Kidney (tissue), 14 donors: Measurements from ENCODE around the gene NFILZ. TPM values are rescaled to one million over a fixed set of nuclear protein-coding genes. Genes with fewer than 3 reads are reported as not detected.

ENCODE experiments used
- DNase-seq, 5 donors: peaks; one replicate each; pipeline ENCODE4 v3.0.0-alpha.2; 2013 to 2020
- FAIRE-seq: peaks from 2 replicates; lab custom pipeline; 2012; peaks lifted over from hg19 to GRCh38; lab: Jason Lieb, UNC
- H3K27ac ChIP-seq, 2 donors: one replicate each; pipeline ENCODE4 v1.7.0; 2013; ENCODE audit warnings: low read depth in 2 of 2, low read length in 2 of 2, inconsistent platforms in 1 of 2
- H3K27me3 ChIP-seq: one replicate; pipeline ENCODE4 v1.7.1; 2013; ENCODE audit warnings: low read length, inconsistent platforms; ENCODE audit not compliant: control insufficient read depth, insufficient read depth
- H3K36me3 ChIP-seq, 3 donors: one replicate each; pipeline versions ENCODE4 v1.7.0 to v1.7.1; 2013; ENCODE audit warnings: low read length in 3 of 3, control low read depth in 1 of 3, inconsistent platforms in 1 of 3; ENCODE audit not compliant: insufficient read depth in 3 of 3, control insufficient read depth in 2 of 3
- H3K4me1 ChIP-seq, 3 donors: one replicate each; pipeline versions ENCODE4 v1.7.0 to v1.7.1; 2013; ENCODE audit warnings: low read length in 3 of 3, inconsistent platforms in 1 of 3, low read depth in 1 of 3; ENCODE audit not compliant: control insufficient read depth in 2 of 3, insufficient read depth in 2 of 3
- H3K4me3 ChIP-seq, 3 donors: one replicate each; pipeline versions ENCODE4 v1.7.0 to v1.8.1; 2013; ENCODE audit warnings: low read length in 3 of 3, control low read depth in 1 of 3, inconsistent platforms in 1 of 3
- H3K9ac ChIP-seq, 3 donors: one replicate each; pipeline versions ENCODE4 v1.7.0 to v1.7.1; 2013; ENCODE audit warnings: low read length in 3 of 3, control low read depth in 1 of 3, inconsistent platforms in 1 of 3
- H3K9me3 ChIP-seq, 3 donors: one replicate each; pipeline versions ENCODE4 v1.7.0 to v1.7.1; 2013; ENCODE audit warnings: low read length in 3 of 3, control low read depth in 1 of 3, inconsistent platforms in 1 of 3; ENCODE audit not compliant: control insufficient read depth in 2 of 3, insufficient read depth in 1 of 3
- intact Hi-C: fragments of 100-400 bp; cut with DNase I; formaldehyde crosslinking; loops from one replicate; pipeline ENCODE4 v1.11.1; 2022
- polyA plus RNA-seq: library from polyadenylated mRNA; stranded (reverse); fragments of 350-450 nt; fragmentation: Illumina TruSeq; extraction: RNeasy Lipid Tissue Mini Kit (QIAGEN cat#74804); gene quantifications from one replicate; pipeline ENCODE4 v1.2.3, GENCODE V29; 2014; ENCODE audit warnings: low read depth, low replicate concordance; ENCODE audit not compliant: insufficient read depth
- total RNA-seq: library from RNA; stranded (reverse); fragmentation: NEBNext Ultra II Directional; extraction: Animal tissue kit (Norgen Biotek cat#: 25700); gene quantifications from one replicate; pipeline ENCODE4 v1.2.1, GENCODE V29; 2021
- TF ChIP-seq, protein P1 (sequence below): IDR thresholded peaks from 3 replicates; pipeline ENCODE4 v1.5.1; 2012; ENCODE audit warnings: mild to moderate bottlenecking, moderate library complexity, borderline replicate concordance; ENCODE audit not compliant: insufficient read depth; ENCODE audit errors: extremely low read depth
- donor health status: control.
- donor health status: control.
- donor health status: control.
- donor health status: control.
- donor health status: control.
- donor health status: DM: yes; HTN: yes; CAD: no.
- donor health status: Normal renal cell carcinoma (clear cell type).

NFILZ gene
- total and polyA plus RNA-seq, 2 donors from 2014 or later: not detected

DNA sequence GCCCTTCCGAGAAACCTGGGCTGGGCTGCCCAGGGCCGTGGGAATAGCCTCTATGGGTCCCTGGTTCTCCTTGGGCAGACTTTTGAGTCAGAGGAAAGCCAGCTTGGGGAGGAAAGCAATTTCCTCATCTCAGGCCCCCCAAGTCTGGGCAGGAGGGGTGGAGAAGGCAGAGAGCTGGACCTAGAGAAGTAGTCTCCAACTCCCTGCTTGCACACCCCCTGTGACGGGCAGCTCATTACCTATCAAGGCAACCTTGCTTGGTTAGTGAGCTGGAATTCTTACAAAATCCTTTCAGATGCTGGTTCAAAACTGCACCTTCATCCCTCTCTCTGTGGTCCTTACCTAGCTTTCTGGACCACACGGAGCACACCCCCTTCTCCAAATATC is 34.2 kb downstream of the NFILZ start:
- intact Hi-C loops: no loop called here
- H3K27me3 ChIP-seq: no peaks in the 10 kb centered on the region
- no peaks in the 10 kb centered on the region for H3K36me3 ChIP-seq
- no peaks in the 10 kb centered on the region for H3K4me1 ChIP-seq
- no peak overlapping the region for H3K9ac ChIP-seq
- no peaks in the 10 kb centered on the region for H3K9me3 ChIP-seq
- no peak overlapping the region for H3K4me3 ChIP-seq
- no peak for DNase-seq
- no peak for FAIRE-seq
- H3K27ac ChIP-seq: no peak overlapping the region
- TF ChIP-seq, protein P1, sequence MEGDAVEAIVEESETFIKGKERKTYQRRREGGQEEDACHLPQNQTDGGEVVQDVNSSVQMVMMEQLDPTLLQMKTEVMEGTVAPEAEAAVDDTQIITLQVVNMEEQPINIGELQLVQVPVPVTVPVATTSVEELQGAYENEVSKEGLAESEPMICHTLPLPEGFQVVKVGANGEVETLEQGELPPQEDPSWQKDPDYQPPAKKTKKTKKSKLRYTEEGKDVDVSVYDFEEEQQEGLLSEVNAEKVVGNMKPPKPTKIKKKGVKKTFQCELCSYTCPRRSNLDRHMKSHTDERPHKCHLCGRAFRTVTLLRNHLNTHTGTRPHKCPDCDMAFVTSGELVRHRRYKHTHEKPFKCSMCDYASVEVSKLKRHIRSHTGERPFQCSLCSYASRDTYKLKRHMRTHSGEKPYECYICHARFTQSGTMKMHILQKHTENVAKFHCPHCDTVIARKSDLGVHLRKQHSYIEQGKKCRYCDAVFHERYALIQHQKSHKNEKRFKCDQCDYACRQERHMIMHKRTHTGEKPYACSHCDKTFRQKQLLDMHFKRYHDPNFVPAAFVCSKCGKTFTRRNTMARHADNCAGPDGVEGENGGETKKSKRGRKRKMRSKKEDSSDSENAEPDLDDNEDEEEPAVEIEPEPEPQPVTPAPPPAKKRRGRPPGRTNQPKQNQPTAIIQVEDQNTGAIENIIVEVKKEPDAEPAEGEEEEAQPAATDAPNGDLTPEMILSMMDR: no peak

DNA sequence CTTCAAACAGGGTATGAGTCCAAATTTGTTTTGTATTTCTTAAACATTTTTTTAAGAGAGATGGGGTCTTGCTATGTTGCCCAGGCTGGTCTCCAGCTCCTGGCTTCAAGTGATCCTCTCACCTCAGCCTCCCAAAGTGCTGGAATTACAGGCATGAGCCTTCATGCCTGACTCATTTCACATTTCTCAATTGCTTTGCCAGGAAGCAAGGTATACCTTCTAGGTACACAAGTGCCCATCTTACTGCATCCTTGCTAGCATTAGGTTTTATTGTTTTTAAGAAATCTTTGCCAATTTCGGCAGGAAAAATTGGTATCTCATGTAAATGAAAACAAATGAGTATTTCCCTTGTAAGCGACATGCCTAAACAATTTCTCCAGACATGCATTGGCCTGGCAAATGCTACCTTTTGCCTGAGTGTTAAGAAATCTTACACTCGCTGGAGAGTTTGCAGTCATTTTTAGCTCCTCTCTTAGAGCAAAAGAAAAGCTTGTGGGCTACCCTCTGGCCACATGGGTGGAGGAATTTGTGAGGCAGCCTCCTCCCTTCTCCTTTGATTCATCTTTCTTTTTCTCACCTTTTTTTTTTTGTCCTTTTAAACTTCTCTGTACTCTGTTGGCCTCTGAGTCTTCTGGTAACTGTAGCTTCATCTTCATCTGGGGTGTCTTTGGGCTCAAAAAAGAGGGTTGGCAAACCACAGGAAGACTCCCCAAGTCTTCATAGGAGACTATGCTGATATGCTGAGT is 35.2 kb downstream of the NFILZ start:
- intact Hi-C loops: no loop called here
- TF ChIP-seq, protein P1: no peak
- Histone ChIP-seq H3K27me3 (no peaks in the 10 kb centered on the region), H3K4me3 (no peak overlapping the region), H3K4me1 (no peaks in the 10 kb centered on the region), H3K9ac (no peak overlapping the region), H3K36me3 (no peaks in the 10 kb centered on the region), H3K9me3 (no peaks in the 10 kb centered on the region), H3K27ac (no peak overlapping the region)
- no peak for DNase-seq
- FAIRE-seq: no peak

DNA sequence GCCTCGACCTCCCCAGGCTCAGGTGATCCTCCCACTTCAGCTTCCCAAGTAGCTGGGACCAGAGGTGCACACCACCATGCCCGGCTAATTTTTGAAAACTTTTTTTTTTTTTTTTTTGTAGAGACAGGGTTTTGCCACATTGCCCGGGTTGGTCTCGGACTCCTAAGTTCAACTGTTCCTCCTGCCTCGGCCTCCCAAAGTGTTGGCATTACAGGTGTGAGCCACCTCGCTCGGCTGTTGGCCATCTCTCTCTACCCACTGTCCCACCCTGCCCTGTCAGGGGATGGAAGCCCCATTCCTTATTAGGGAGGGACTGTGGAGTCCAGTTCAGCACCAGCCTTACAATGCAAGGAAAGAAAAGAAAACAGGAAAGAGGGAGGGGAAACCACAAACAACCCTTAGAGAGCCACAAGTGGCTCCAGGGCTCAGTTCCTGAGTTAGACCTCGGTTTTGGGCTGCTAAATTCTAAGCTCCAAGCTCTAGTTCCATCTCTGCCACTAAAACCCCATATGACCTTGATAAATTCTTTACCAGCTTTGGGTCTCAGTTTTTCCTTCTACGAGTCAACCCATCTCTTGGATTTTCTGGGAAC is 36.5 kb downstream of the NFILZ start:
- DNase-seq (no peak), FAIRE-seq (no peak)
- Histone ChIP-seq H3K9me3 (no peaks in the 10 kb centered on the region), H3K9ac (no peak overlapping the region), H3K27me3 (no peaks in the 10 kb centered on the region), H3K4me3 (no peak overlapping the region), H3K27ac (no peak overlapping the region), H3K4me1 (no peaks in the 10 kb centered on the region), H3K36me3 (no peaks in the 10 kb centered on the region)
- TF ChIP-seq, protein P1: no peak
- intact Hi-C loops: no loop called here
